Neural progenitor cell (in vitro differentiated cells): ENCODE results near the gene MAP3K3.

Source experiments
- CTCF ChIP-seq: fragments of 200-600 bp; sonication (generic); IDR thresholded peaks from 2 replicates; pipeline ENCODE4 v1.5.1; 2017; ENCODE audit warnings: antibody characterized with exemption, mild to moderate bottlenecking
- EZH2 ChIP-seq: fragments of 200-600 bp; sonication (generic); IDR thresholded peaks from 2 replicates; pipeline ENCODE4 v1.6.1; 2017; ENCODE audit warnings: antibody characterized with exemption, mild to moderate bottlenecking, moderate library complexity

DNA sequence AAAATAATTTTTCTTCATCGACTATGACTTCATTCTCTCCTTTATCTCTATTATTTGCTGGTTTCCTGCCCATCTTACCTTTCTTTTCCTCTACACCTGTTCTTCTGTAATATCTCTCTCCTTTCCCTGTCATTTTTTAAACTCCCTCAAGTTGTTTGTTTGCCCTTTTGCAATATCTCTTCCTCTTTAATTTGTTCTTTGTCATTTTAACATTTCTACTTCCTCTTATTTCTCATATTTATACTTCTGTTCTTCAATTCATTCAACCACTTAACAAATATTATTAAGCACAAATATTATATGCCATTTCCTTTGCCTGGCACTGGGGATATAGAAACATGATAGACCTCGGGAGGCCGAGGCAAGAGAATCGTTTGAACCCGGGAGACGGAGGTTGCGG, 22.6 kb downstream of the MAP3K3 start:
- TF ChIP-seq CTCF, result no peak
- no peak for TF ChIP-seq EZH2
